AG04450 (cell line): ENCODE measurements around the gene VPREB1. TPM values are rescaled to one million over a fixed set of nuclear protein-coding genes. Genes with fewer than 3 reads are reported as not detected.
A peak's percentile ranks its signal among the peaks of the same experiment; 100 is the strongest.
"Not testable (repeated sequence)": the region's sequence is repeated elsewhere in the genome, so short reads cannot be mapped to it uniquely, and the experiment has no call there.

ENCODE experiments used
- CTCF ChIA-PET: fragments of 300-600, 350-600 bp; formaldehyde crosslinking; extraction: SDS; loops from one replicate; lab custom pipeline; 2022; ENCODE audit warnings: antibody characterized with exemption, inconsistent platforms; lab: Charles Lee
- POLR2A ChIA-PET: fragments of 350-600 bp; formaldehyde crosslinking; extraction: SDS; loops from one replicate; lab custom pipeline; 2021; ENCODE audit warnings: antibody characterized with exemption, inconsistent platforms; lab: Yijun Ruan, JAX
- DNase-seq: peaks from one replicate; pipeline ENCODE4 v3.0.0-alpha.2; 2011; ENCODE audit warnings: low read depth, low spot score
- H3K27ac ChIP-seq: one replicate; pipeline ENCODE4 v1.5.1; 2012; ENCODE audit warnings: low read depth, low read length, control low read depth
- H3K27me3 ChIP-seq: one replicate; pipeline ENCODE4 v1.6.0; 2012; ENCODE audit warnings: low read length; ENCODE audit not compliant: control insufficient read depth, insufficient read depth
- H3K4me3 ChIP-seq: 2 replicates; pipeline ENCODE4 v1.5.1; 2011; ENCODE audit warnings: mild to moderate bottlenecking, low read depth, low read length, control low read depth
- H3K9me3 ChIP-seq: 2 replicates; pipeline ENCODE4 v1.5.1; 2012; ENCODE audit warnings: low read length; ENCODE audit not compliant: control insufficient read depth, insufficient read depth
- polyA plus RNA-seq: library from polyadenylated mRNA; depleted of rRNA; stranded (reverse); fragments of >200 nt; gene quantifications from 2 replicates; pipeline ENCODE4 v1.2.3, GENCODE V29; 2011
- TF ChIP-seq, protein P1 (sequence below): IDR thresholded peaks from 2 replicates; pipeline ENCODE4 v1.5.1; 2011; ENCODE audit warnings: low read depth, low read length, control low read depth, inconsistent platforms

The VPREB1 gene
- polyA plus RNA-seq, 1 experiment, result not detected

DNA sequence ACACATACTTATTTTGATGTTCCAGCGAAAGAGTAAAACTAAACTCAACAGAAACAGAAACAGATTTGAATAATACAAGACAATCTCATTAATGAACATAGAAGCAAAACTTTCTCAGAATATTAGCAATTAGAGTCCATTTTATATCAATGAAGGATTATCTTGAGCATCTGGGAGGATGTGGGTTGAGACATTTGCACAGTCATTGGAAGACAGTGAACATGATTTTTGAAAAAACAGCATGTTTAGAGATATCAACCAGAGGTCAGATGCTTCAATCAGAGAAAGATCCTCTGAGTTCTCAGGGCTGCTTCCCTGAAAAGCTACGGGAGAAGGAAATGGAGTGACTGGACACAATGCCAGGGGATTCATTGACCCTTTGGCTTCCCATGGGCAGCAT is 35.9 kb upstream of the VPREB1 start:
- H3K9me3 ChIP-seq, result no peaks in the 10 kb centered on the region
- no peak overlapping the region for H3K27ac ChIP-seq
- H3K4me3 ChIP-seq, result no peak overlapping the region
- POLR2A ChIA-PET, result no interaction called here
- no peak for DNase-seq
- TF ChIP-seq, protein P1, sequence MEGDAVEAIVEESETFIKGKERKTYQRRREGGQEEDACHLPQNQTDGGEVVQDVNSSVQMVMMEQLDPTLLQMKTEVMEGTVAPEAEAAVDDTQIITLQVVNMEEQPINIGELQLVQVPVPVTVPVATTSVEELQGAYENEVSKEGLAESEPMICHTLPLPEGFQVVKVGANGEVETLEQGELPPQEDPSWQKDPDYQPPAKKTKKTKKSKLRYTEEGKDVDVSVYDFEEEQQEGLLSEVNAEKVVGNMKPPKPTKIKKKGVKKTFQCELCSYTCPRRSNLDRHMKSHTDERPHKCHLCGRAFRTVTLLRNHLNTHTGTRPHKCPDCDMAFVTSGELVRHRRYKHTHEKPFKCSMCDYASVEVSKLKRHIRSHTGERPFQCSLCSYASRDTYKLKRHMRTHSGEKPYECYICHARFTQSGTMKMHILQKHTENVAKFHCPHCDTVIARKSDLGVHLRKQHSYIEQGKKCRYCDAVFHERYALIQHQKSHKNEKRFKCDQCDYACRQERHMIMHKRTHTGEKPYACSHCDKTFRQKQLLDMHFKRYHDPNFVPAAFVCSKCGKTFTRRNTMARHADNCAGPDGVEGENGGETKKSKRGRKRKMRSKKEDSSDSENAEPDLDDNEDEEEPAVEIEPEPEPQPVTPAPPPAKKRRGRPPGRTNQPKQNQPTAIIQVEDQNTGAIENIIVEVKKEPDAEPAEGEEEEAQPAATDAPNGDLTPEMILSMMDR, result no peak
- H3K27me3 ChIP-seq, result peaks cover 5% of the 10 kb centered on the region
- CTCF ChIA-PET, result interaction anchor here (0.6 to 4.1 kb wide), 15 partner anchors 11 to 255 kb away, joined by 3 to 25 read pairs (median 4); no protein-coding TSS in a partner anchor

GRCh38 chr22:22209080-22209640 is 35.4 kb upstream of the VPREB1 start:
- H3K27ac ChIP-seq, H3K9me3 ChIP-seq, DNase-seq, H3K4me3 ChIP-seq, H3K27me3 ChIP-seq, POLR2A ChIA-PET: not testable (repeated sequence)
- CTCF ChIA-PET, result interaction anchor here (1.2 to 4.1 kb wide), 3 partner anchors 14 to 255 kb away, joined by 3 to 25 read pairs (median 12); no protein-coding TSS in a partner anchor

DNA sequence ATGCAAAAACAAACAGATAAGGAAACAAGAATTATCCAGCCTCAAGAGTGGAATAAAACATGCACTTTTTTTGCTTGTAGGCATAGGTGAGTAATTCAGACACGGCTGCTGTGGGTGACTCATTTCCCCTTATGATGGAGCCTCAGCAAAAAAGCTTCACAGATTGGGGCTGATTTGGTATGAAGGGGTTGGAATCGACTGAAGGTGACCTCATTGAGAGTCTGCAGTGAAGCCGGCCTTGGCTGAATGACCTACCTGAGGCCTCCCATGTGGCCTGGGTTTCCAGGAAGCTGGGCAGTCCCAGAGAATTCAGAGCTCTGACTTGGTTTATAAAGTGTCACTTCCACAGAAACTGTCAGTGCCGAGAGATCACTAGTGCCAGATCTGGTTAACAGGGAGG is 34.2 kb upstream of the VPREB1 start:
- TF ChIP-seq, protein P1, result no peak
- peaks cover 11% of the 10 kb centered on the region for H3K27me3 ChIP-seq
- no peak overlapping the region for H3K27ac ChIP-seq
- DNase-seq, result peak; percentile 20
- ChIA-PET POLR2A (no interaction called here), CTCF (interaction anchor here (1.0 to 1.9 kb wide), 4 partner anchors 9 to 212 kb away, joined by 3 to 15 read pairs (median 6); no protein-coding TSS in a partner anchor)
- no peaks in the 10 kb centered on the region for H3K9me3 ChIP-seq
- H3K4me3 ChIP-seq, result no peak overlapping the region

DNA sequence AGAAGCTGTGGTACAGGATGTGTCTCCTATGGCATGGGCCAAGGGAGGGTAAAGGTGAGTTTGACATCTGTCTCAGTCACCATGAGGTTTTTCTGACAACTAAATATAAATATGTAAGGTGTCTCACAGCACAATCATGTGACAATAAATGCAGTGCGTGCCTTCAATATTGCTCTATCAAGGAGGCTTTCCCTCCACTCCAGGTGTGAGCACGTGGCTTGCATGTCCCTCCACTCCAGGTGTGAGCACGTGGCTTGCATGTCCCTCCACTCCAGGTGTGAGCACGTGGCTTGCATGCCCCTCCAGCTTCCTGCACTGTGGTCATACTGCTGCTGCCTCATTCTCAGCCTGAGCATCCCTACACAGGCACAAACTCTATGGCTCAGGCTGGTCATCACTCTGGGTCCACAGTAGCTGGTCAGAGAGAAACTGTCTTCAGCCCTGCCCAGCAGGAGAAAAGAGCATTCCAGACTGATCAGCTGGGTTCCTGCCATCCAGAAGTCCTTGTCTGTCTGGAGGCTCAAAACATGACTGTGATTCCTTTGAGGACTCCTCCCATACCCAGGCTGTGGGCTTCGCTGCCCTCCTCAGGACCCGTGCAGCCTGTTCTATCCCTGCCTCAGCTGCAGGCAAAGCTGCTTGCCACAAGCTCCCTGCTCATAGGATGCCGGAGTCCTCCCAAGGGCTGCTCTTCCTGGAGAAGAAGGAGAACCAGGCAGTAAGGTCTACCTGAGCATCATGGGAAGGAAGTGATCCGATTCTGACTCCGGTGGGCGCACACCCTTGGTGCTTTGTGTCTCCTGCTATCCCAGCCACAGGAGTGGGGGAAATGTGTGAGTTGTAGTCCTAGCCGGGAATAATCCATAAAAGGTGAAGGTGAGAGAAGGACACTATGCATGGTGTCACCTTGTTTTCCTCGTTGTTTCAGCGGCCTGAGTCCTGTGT is 33.4 kb upstream of the VPREB1 start:
- no peaks in the 10 kb centered on the region for H3K9me3 ChIP-seq
- ChIA-PET POLR2A (no interaction called here), CTCF (interaction anchor here (0.6 to 1.9 kb wide), 5 partner anchors 10 to 212 kb away, joined by 3 to 15 read pairs (median 5); no protein-coding TSS in a partner anchor)

DNA sequence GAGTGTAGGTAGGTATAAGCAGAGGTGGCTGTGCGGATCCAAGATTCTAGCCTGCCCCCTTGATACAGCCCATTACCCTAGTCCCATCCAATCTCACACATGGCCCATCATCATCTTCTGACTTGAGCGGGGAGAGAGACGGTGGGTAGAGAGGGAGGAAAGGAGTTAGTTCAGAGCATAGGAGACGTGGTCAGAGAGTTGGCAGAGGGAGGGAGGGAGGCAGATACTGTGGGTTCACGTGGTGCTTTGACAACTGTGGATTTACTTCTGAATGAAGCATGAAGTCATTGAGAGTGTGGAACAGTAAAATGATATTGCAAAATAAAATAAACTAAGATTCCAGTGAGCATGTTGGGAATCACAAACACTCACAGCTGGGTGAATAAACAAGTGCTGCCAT is 31.4 kb upstream of the VPREB1 start:
- ChIA-PET CTCF (interaction anchor here (0.9 to 3.0 kb wide), 5 partner anchors 12 to 153 kb away, joined by 3 to 17 read pairs (median 6); no protein-coding TSS in a partner anchor), POLR2A (no interaction called here)
- H3K27ac ChIP-seq, result no peak overlapping the region
- H3K9me3 ChIP-seq, result no peaks in the 10 kb centered on the region
- TF ChIP-seq, protein P1, result no peak
- H3K27me3 ChIP-seq, result peaks cover 14% of the 10 kb centered on the region
- peak; percentile 18 for DNase-seq
- H3K4me3 ChIP-seq, result no peak overlapping the region

More for the DNA sequence above, 33.4 kb upstream of the VPREB1 start:
- TF ChIP-seq, protein P1, result no peak
- no peak overlapping the region for H3K4me3 ChIP-seq
- H3K27ac ChIP-seq, result no peak overlapping the region
- no peak for DNase-seq
- peaks cover 11% of the 10 kb centered on the region for H3K27me3 ChIP-seq
